ENCODE measurements around the gene SPG7. TPM values are rescaled to one million over a fixed set of nuclear protein-coding genes. Genes with fewer than 3 reads are reported as not detected.

Gene SPG7
- total and polyA plus RNA-seq, 4 experiments from 2014 or later = 46.4 to 160 (median 103) TPM

GRCh38 chr16:89544713-89545043, 36.5 kb downstream of the SPG7 start:
- Mint-ChIP-seq H3K4me3 (no peak overlapping the region), H3K27ac (no peak overlapping the region), H3K27me3 (no peaks in the 10 kb centered on the region), H3K4me1 (peaks cover 11 to 16% (median 12%) of the 10 kb centered on the region in 4 donors), H3K36me3 (peaks cover 18 to 46% of the 10 kb centered on the region in 2 donors), H3K9me3 (peaks cover 0 to 2% (median 0%) of the 10 kb centered on the region in 8 donors)
- intact Hi-C loops (cut with micrococcal nuclease) = no loop called here
- Histone ChIP-seq H3K4me1 (ENCODE audit: insufficient read depth, low read length) (peaks cover 14% of the 10 kb centered on the region), H3K27me3 (ENCODE audit: insufficient read depth, low read length) (no peaks in the 10 kb centered on the region), H3K36me3 (ENCODE audit: insufficient read depth, low read length) (peaks cover 8% of the 10 kb centered on the region), H3K9me3 (ENCODE audit: control insufficient read depth in 1 of 2, low read length in 2 of 2) (no peaks in the 10 kb centered on the region), H3K27ac (ENCODE audit: low read depth, low read length) (no peak overlapping the region), H3K4me3 (ENCODE audit: low read length in 2 of 2) (no peak overlapping the region)
- ChIA-PET CTCF (ENCODE audit: partially characterized antibody) (no interaction called here), POLR2A (ENCODE audit: partially characterized antibody) (no interaction called here)
- DNase-seq = no peak

- peaks cover 8% of the 10 kb centered on the region for H3K36me3 ChIP-seq (ENCODE audit: insufficient read depth, low read length)
- Mint-ChIP-seq H3K4me1 (peaks cover 11 to 16% (median 13%) of the 10 kb centered on the region in 4 donors), H3K4me3 (no peak overlapping the region), H3K9me3 (peaks cover 0 to 2% (median 0%) of the 10 kb centered on the region in 8 donors), H3K27ac (peak overlapping the region in 1 of 7 donors; percentile 35), H3K36me3 (peaks cover 18 to 41% of the 10 kb centered on the region in 2 donors), H3K27me3 (no peaks in the 10 kb centered on the region)
- intact Hi-C loops (cut with micrococcal nuclease) = no loop called here
- H3K4me1 ChIP-seq (ENCODE audit: insufficient read depth, low read length) = peaks cover 16% of the 10 kb centered on the region
- POLR2A ChIA-PET (ENCODE audit: partially characterized antibody) = no interaction called here
- CTCF ChIA-PET (ENCODE audit: partially characterized antibody) = interaction anchor here (1.2 kb wide), 1 partner anchor 12 kb away, joined by 3 read pairs; no protein-coding TSS in a partner anchor
- no peak overlapping the region for H3K27ac ChIP-seq (ENCODE audit: low read depth, low read length)
- H3K27me3 ChIP-seq (ENCODE audit: insufficient read depth, low read length) = no peaks in the 10 kb centered on the region
- DNase-seq = no peak
- no peaks in the 10 kb centered on the region for H3K9me3 ChIP-seq (ENCODE audit: control insufficient read depth in 1 of 2, low read length in 2 of 2)
- no peak overlapping the region for H3K4me3 ChIP-seq (ENCODE audit: low read length in 2 of 2)
Measured at GRCh38 chr16:89545044-89545830, 37.0 kb downstream of the SPG7 start.

GRCh38 chr16:89545831-89546574, 37.8 kb downstream of the SPG7 start:
- intact Hi-C loops (cut with micrococcal nuclease) = no loop called here
- H3K4me3 Mint-ChIP-seq = no peak overlapping the region
- ChIA-PET CTCF (ENCODE audit: partially characterized antibody) (interaction anchor here (1.2 kb wide), 1 partner anchor 11 kb away, joined by 3 read pairs; no protein-coding TSS in a partner anchor), POLR2A (ENCODE audit: partially characterized antibody) (interaction anchor here (1.0 kb wide), 1 partner anchor 56 kb away, joined by 3 read pairs; no protein-coding TSS in a partner anchor)
- Histone ChIP-seq H3K9me3 (ENCODE audit: control insufficient read depth in 1 of 2, low read length in 2 of 2) (no peaks in the 10 kb centered on the region), H3K4me3 (ENCODE audit: low read length in 2 of 2) (no peak overlapping the region), H3K4me1 (ENCODE audit: insufficient read depth, low read length) (peaks cover 16% of the 10 kb centered on the region), H3K27me3 (ENCODE audit: insufficient read depth, low read length) (no peaks in the 10 kb centered on the region), H3K27ac (ENCODE audit: low read depth, low read length) (no peak overlapping the region), H3K36me3 (ENCODE audit: insufficient read depth, low read length) (peaks cover 8% of the 10 kb centered on the region)
- H3K27me3 Mint-ChIP-seq = no peaks in the 10 kb centered on the region
- peaks cover 18 to 41% of the 10 kb centered on the region in 2 donors for H3K36me3 Mint-ChIP-seq
- no peak overlapping the region for H3K27ac Mint-ChIP-seq
- no peak for DNase-seq
- peaks cover 11 to 16% (median 13%) of the 10 kb centered on the region in 4 donors for H3K4me1 Mint-ChIP-seq
- peaks cover 0 to 2% (median 0%) of the 10 kb centered on the region in 8 donors for H3K9me3 Mint-ChIP-seq

- no peak overlapping the region for H3K4me3 ChIP-seq (ENCODE audit: low read length in 2 of 2)
- peaks cover 16 to 40% of the 10 kb centered on the region in 2 donors for H3K36me3 Mint-ChIP-seq
- H3K9me3 Mint-ChIP-seq = peaks cover 0 to 2% (median 0%) of the 10 kb centered on the region in 8 donors
- no peaks in the 10 kb centered on the region for H3K9me3 ChIP-seq (ENCODE audit: control insufficient read depth in 1 of 2, low read length in 2 of 2)
- peaks cover 11% of the 10 kb centered on the region for H3K36me3 ChIP-seq (ENCODE audit: insufficient read depth, low read length)
- no peak overlapping the region for H3K27ac ChIP-seq (ENCODE audit: low read depth, low read length)
- H3K27ac Mint-ChIP-seq = no peak overlapping the region
- H3K4me1 ChIP-seq (ENCODE audit: insufficient read depth, low read length) = peaks cover 16% of the 10 kb centered on the region
- intact Hi-C loops (cut with micrococcal nuclease) = no loop called here
- POLR2A ChIA-PET (ENCODE audit: partially characterized antibody) = interaction anchor here (0.8 to 1.0 kb wide), 2 partner anchors 56 to 212 kb away, joined by 3 read pairs; no protein-coding TSS in a partner anchor
- H3K4me1 Mint-ChIP-seq = peaks cover 9 to 14% (median 12%) of the 10 kb centered on the region in 4 donors
- no peak for DNase-seq
- no peak overlapping the region for H3K4me3 Mint-ChIP-seq
- CTCF ChIA-PET (ENCODE audit: partially characterized antibody) = no interaction called here
- H3K27me3 ChIP-seq (ENCODE audit: insufficient read depth, low read length) = no peaks in the 10 kb centered on the region
- no peaks in the 10 kb centered on the region for H3K27me3 Mint-ChIP-seq
Measured at GRCh38 chr16:89546781-89547180, 38.6 kb downstream of the SPG7 start.

GRCh38 chr16:89547291-89547690, 39.1 kb downstream of the SPG7 start:
- peaks cover 16% of the 10 kb centered on the region for H3K4me1 ChIP-seq (ENCODE audit: insufficient read depth, low read length)
- H3K36me3 ChIP-seq (ENCODE audit: insufficient read depth, low read length) = peaks cover 16% of the 10 kb centered on the region
- H3K27ac ChIP-seq (ENCODE audit: low read depth, low read length) = no peak overlapping the region
- no peaks in the 10 kb centered on the region for H3K9me3 ChIP-seq (ENCODE audit: control insufficient read depth in 1 of 2, low read length in 2 of 2)
- H3K9me3 Mint-ChIP-seq = peaks cover 0 to 2% (median 0%) of the 10 kb centered on the region in 8 donors
- H3K4me1 Mint-ChIP-seq = peaks cover 9 to 14% (median 12%) of the 10 kb centered on the region in 4 donors
- DNase-seq = no peak
- no peaks in the 10 kb centered on the region for H3K27me3 Mint-ChIP-seq
- no peak overlapping the region for H3K4me3 Mint-ChIP-seq
- no peak overlapping the region for H3K4me3 ChIP-seq (ENCODE audit: low read length in 2 of 2)
- CTCF ChIA-PET (ENCODE audit: partially characterized antibody) = no interaction called here
- POLR2A ChIA-PET (ENCODE audit: partially characterized antibody) = interaction anchor here (0.8 kb wide), 1 partner anchor 212 kb away, joined by 3 read pairs; no protein-coding TSS in a partner anchor
- intact Hi-C loops (cut with micrococcal nuclease) = no loop called here
- peaks cover 16 to 44% of the 10 kb centered on the region in 2 donors for H3K36me3 Mint-ChIP-seq
- no peaks in the 10 kb centered on the region for H3K27me3 ChIP-seq (ENCODE audit: insufficient read depth, low read length)
- H3K27ac Mint-ChIP-seq = no peak overlapping the region

- H3K27ac ChIP-seq (ENCODE audit: low read depth, low read length) = no peak overlapping the region
- ChIA-PET POLR2A (ENCODE audit: partially characterized antibody) (interaction anchor here (1.9 kb wide), 1 partner anchor 9 kb away, joined by 4 read pairs; no protein-coding TSS in a partner anchor), CTCF (ENCODE audit: partially characterized antibody) (no interaction called here)
- Mint-ChIP-seq H3K27ac (peak overlapping the region in 1 of 7 donors; percentile 46), H3K4me3 (no peak overlapping the region), H3K36me3 (peaks cover 21 to 46% of the 10 kb centered on the region in 2 donors), H3K27me3 (no peaks in the 10 kb centered on the region), H3K9me3 (peaks cover 0 to 2% (median 0%) of the 10 kb centered on the region in 8 donors), H3K4me1 (peaks cover 9 to 14% (median 12%) of the 10 kb centered on the region in 4 donors)
- DNase-seq = no peak
- peaks cover 16% of the 10 kb centered on the region for H3K4me1 ChIP-seq (ENCODE audit: insufficient read depth, low read length)
- intact Hi-C loops (cut with micrococcal nuclease) = loop anchor here (2.0 kb wide), 1 partner anchor 13 kb away; no protein-coding TSS in a partner anchor
- peaks cover 21% of the 10 kb centered on the region for H3K36me3 ChIP-seq (ENCODE audit: insufficient read depth, low read length)
- H3K9me3 ChIP-seq (ENCODE audit: control insufficient read depth in 1 of 2, low read length in 2 of 2) = no peaks in the 10 kb centered on the region
- no peaks in the 10 kb centered on the region for H3K27me3 ChIP-seq (ENCODE audit: insufficient read depth, low read length)
- no peak overlapping the region for H3K4me3 ChIP-seq (ENCODE audit: low read length in 2 of 2)
Measured at GRCh38 chr16:89547860-89548259, 39.7 kb downstream of the SPG7 start.
